GM12891 (cell line): ENCODE data around the gene RASL10A.

Source experiments
- DNase-seq: peaks from one replicate; pipeline ENCODE4 v3.0.0; 2011; ENCODE audit warnings: low spot score; ENCODE audit not compliant: insufficient read length
- FAIRE-seq: peaks from 2 replicates; lab custom pipeline; 2011; peaks lifted over from hg19 to GRCh38; lab: Jason Lieb, UNC
- PAX5 ChIP-seq: IDR thresholded peaks from 2 replicates; pipeline ENCODE4 v1.6.1; 2011; ENCODE audit warnings: low read length, moderate library complexity, mild to moderate bottlenecking; ENCODE audit not compliant: insufficient read depth, severe bottlenecking
- POLR2A ChIP-seq: IDR thresholded peaks from 2 replicates; pipeline ENCODE4 v1.6.1; 2011; ENCODE audit warnings: low read depth, low read length, control low read depth
- POLR2AphosphoS5 ChIP-seq: IDR thresholded peaks from 2 replicates; pipeline ENCODE4 v1.6.1; 2011; ENCODE audit warnings: low read depth, low read length, control low read depth
- POU2F2 ChIP-seq: IDR thresholded peaks from 2 replicates; pipeline ENCODE4 v1.6.1; 2011; ENCODE audit warnings: low read depth, mild to moderate bottlenecking, control low read depth, low read length, moderate library complexity
- SPI1 ChIP-seq: IDR thresholded peaks from 2 replicates; pipeline ENCODE4 v1.6.1; 2011; ENCODE audit warnings: low read depth, low read length, control low read depth
- TAF1 ChIP-seq: IDR thresholded peaks from 2 replicates; pipeline ENCODE4 v1.6.1; 2011; ENCODE audit warnings: low read depth, low read length, control low read depth

Gene RASL10A

DNA sequence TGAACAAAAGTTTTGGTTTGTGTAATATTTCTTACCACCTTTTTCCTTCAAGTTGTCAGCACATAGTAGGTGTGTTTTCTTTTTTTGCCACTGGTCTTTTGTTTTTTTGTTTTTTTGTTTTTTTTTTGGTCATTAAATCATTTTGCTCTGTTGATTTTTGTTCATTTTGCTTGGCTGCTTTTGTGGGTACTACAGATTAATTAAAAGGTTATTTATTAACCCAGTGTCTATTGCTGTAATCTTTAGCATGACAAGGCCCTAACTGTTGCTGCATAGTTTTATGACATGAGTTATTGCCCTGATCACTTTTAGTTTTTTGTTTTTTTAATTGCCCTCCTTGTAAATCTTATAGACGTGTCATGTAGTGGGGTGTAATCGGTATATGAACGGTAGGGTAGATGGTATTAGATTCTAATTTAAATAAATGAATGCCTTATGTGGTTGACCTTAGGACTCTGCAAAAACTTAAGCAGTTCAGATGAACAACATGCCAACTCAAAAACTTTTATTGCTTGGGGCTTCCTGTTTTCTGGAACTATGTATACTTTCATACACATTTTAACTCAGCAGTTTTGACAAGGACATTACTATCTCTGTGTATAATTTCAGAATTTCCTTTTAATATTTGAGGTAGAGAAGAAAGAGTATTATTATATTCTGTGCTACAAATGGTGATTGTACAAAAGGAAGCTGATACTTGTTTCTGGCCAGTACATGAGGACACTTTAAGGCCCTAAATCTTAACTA, 39.5 kb downstream of the RASL10A start:
- DNase-seq (no peak), FAIRE-seq (no peak)
- TF ChIP-seq POLR2A, result no peak
- no peak for TF ChIP-seq PAX5
- no peak for TF ChIP-seq SPI1
- TF ChIP-seq POU2F2, result no peak
- no peak for TF ChIP-seq POLR2AphosphoS5

DNA sequence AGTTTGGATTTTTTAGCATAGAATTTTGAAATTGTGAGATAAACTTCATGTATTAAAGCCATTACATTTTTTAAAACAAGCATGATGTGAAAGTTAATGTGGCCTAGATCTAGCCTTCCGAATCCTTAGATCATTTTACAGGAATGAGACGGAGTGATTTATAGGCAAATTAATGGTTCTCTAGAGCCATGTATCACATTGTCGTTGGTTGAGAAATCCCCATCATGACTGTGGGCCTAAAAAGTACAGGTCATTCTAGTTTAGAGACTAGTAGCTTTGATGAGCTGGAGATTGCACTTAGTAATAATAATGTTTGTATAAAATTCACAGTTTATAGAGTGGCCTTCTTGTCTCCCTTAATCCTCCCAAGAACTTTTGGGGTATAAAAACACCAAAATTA, 40.3 kb downstream of the RASL10A start:
- no peak for TF ChIP-seq SPI1
- no peak for TF ChIP-seq POLR2AphosphoS5
- no peak for TF ChIP-seq POU2F2
- no peak for TF ChIP-seq POLR2A
- TF ChIP-seq PAX5, result no peak
- no peak for TF ChIP-seq TAF1
- DNase-seq (no peak), FAIRE-seq (no peak)

DNA sequence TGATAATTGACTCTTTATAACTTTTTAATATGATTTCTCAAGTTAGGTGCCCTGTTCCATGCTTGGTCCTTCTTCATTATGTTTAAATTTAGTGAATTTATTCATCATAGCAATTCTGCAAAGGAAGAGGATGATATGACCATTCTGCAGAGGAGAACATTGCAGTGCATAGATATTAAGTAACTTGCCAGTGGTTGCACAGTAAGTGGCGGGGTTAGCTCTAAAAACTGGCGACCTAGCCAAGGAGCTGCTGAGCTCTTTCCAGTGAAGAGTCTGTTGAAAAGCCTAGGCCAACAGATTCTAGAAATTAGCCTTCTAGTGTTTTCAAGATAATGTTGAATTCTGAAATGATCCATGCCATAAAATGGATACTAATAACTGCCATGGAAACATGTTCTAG, 42.9 kb downstream of the RASL10A start:
- FAIRE-seq, result no peak
- no peak for TF ChIP-seq POU2F2
- no peak for TF ChIP-seq SPI1
- no peak for TF ChIP-seq POLR2A
- TF ChIP-seq PAX5, result no peak
- TF ChIP-seq TAF1, result no peak
- no peak for TF ChIP-seq POLR2AphosphoS5
- no peak for DNase-seq

DNA sequence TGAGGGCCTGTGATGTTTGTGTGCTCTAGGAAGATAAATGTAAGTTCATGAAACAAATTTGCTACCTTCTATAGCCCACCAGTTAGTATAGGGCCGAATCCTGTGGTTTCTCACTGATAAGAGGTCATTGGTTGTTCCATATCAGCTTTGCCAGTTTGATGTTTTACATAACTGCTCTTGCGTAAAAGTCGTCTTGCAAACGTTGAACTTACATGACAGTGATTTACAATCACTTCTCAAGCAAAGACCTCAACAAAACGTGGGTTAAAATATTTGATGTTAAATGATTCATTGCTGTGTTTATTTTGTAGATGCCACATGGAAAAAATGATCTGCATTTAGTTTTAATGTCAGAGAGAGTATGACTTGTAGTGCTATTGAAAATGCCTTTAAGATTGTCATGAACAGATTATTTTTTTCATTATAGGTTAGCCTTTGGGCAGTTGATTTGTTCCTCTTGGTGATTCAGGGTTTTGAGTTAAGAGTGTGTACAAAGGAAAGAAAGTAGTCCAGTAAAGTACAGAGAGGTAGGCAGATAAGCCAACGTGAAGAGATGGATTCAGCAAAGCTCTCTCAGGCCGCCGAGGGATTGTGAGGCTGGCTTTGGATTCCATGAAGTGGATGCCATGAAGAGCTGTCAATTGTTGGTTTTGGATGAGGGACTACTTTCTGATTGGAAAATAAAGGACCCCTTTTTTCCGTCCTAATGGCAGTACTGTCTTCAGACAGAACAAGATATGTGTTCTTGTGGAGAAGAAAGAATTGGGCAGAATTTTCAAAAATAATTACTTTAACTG, 44.8 kb downstream of the RASL10A start:
- FAIRE-seq, result no peak
- TF ChIP-seq TAF1 (no peak), PAX5 (no peak), POU2F2 (no peak), POLR2AphosphoS5 (0 out of 2 replicates have a peak, but pooled peaks have one; percentile 7), POLR2A (no peak), SPI1 (no peak)
- DNase-seq, result no peak

DNA sequence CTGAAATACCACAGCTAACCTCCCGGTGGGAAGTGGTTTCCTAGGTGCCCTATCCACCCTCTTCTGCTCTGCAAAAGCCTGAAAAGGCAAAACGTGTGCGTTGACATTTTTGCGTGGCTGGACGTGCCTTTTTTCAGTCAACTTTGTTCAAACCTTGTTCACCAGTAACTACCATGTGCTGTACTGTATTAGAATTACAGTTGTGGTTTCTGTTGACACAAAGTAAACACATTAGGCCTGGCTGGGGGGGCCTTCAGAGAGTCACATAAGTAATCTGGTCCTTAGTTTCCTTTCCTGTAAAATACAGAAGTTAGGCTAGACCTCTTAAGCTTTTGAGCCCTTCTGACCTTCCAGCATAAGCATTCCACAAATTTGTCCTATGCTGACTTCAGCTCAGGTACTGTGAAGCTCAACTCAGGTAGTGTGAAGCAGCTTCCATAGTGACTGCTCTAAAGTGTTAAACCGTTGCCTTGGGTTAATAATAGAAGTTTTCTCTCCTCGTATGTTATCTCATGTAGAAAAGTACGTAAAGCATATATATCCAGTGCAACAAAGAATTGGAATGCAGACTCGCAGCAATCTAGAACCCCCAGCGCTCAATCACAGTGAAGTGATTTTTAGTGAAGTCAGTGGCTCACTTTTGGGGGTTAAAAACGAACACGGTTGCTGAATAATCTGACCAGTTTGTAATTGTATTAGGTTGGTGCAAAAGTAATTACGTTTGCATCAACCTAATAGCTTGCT, 45.6 kb downstream of the RASL10A start:
- FAIRE-seq, result peak; percentile 35
- no peak for TF ChIP-seq PAX5
- no peak for TF ChIP-seq POLR2AphosphoS5
- no peak for TF ChIP-seq SPI1
- TF ChIP-seq TAF1, result no peak
- TF ChIP-seq POLR2A, result no peak
- TF ChIP-seq POU2F2, result no peak

DNA sequence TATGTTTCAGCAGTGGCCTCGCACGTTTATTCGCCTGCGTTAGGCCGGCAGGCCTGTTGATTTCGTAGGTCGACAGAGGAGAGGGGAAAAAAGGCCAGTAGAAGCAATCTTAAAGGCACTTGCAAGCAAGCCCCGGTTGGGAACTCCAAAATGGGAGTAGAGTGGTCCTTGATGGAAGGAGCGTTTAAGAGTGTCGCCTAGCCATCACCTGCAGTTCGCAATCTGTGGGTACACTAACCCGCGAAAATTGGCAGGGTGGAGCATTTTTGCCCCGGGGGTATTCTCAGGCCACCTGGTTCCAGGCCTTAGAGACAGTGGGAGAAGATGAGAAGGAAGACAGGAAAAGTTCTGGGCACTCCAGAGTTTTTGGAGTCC, 46.3 kb downstream of the RASL10A start:
- DNase-seq (no peak), FAIRE-seq (peak; percentile 41)
- TF ChIP-seq PAX5 (no peak), TAF1 (no peak), POU2F2 (no peak), POLR2AphosphoS5 (no peak), SPI1 (no peak), POLR2A (no peak)

More for the DNA sequence above, 45.6 kb downstream of the RASL10A start:
- no peak for DNase-seq

DNA sequence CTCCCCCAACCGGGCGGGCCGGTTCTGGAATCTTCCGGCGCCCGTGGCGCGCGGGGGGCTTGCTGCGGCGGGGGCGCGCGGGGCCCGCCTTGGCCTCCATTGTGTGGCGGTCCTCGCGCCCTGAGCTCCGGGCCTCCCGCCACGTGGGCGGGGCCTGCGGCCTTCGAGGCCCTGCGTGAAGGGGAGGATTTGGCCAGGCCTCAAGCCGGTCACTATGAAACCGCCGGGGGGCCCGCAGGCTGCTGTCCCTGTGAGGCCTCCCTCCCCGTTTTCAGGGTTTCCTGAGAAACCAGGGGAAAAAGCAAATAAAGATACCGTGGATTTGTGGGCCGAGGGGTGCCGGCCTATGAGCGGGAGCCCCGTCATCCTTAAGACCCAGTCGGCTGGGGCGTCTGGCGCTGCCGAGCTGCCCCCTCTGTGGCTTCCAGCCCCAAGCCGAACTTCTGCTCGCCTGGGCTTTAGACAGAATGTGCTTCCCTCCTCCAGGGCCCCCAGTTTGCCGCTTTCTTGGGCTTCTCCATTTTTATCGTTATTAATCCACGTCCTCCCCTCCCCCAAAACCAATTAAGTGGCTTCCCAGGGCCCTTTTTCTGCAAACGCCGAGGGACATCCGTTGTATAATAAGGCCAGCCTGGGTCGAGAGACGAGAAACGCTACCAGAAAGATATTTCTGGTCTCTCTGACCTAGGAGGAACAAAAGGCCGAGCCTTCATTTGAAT, 46.8 kb downstream of the RASL10A start:
- no peak for TF ChIP-seq POLR2A
- no peak for TF ChIP-seq SPI1
- TF ChIP-seq POU2F2, result no peak
- TF ChIP-seq POLR2AphosphoS5, result peak; percentile 1; the same call in 1 of the 2 replicates
- FAIRE-seq (no peak), DNase-seq (no peak)

DNA sequence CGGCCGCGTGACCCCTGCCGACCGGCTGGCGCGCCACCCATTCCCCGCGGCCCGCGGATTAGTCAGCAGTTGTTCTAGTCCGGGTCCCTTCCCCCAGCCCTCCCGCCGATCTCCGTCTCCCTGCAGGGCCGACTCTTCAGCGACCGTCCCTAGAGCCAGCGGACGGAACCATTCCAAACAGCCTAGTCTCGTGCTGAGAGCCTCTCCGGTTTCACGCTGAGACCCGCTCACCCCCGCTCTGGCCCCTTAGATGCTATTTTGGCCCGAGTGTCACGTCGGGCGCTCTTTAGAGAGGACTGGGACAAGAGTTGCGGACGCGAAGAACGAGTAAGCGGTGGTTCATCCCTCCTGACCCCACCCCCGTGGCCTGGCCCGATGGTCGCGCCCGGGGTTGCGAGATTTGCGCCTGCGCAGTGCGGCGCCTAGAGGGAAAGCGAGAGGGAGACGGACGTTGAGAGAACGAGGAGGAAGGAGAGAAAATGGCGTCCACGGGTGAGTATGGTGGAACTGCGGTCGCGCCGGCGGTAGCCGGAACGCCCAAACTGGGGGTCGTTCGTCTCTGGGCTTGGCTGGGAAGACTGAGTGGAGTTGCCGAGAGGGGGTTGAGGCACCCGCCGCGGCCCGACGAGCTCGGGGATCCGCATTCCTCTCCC, 47.5 kb downstream of the RASL10A start, which contains the start of the genes EWSR1 and RHBDD3:
TSS of gene EWSR1 (plus strand) at position 411 of the 653 bp plus-strand sequence. CDS start at position 480, 69 bp downstream.
TSS of gene RHBDD3 (minus strand) at position 124 of the 653 bp plus-strand sequence. CDS start 2,355 bp downstream, outside the sequence.
- TF ChIP-seq SPI1 (no peak), POU2F2 (peak; percentile 44), TAF1 (peak; percentile 97), PAX5 (no peak), POLR2AphosphoS5 (peak; percentile 95), POLR2A (peak; percentile 87)
- FAIRE-seq (peak; percentile 98), DNase-seq (peak; percentile 91)
